Muscle of arm (tissue), 12 donors: ENCODE results near the gene SLC3A2. TPM values are rescaled to one million over a fixed set of nuclear protein-coding genes. Genes with fewer than 3 reads are reported as not detected.
"Not testable (repeated sequence)": the region's sequence is repeated elsewhere in the genome, so short reads cannot be mapped to it uniquely, and the experiment has no call there.

Experiments
- DNase-seq: peaks from one replicate; pipeline ENCODE4 v3.0.0-alpha.2; 2013
- polyA plus RNA-seq, 12 donors: library from polyadenylated mRNA; unstranded; fragments of 120-200 nt; gene quantifications; one replicate each; pipeline ENCODE4 v1.2.1, GENCODE V29; 2013; ENCODE audit not compliant: insufficient read length in 12 of 12

SLC3A2 gene
- polyA plus RNA-seq, 12 donors, result 32.8 to 132 (median 44.9) TPM; not detected in 1

GRCh38 chr11:62850911-62851806, 29.5 kb upstream of the SLC3A2 start:
- DNase-seq, result no peak

- no peak for DNase-seq
These were observed 28.7 kb upstream of the SLC3A2 start for GRCh38 chr11:62851807-62852522.

GRCh38 chr11:62852523-62853188, 28.0 kb upstream of the SLC3A2 start:
- DNase-seq, result no peak

- no peak for DNase-seq
These were observed 27.3 kb upstream of the SLC3A2 start for GRCh38 chr11:62853279-62853965.

GRCh38 chr11:62854013-62854824, 26.5 kb upstream of the SLC3A2 start:
- DNase-seq, result no peak

- DNase-seq, result no peak
These were observed 25.7 kb upstream of the SLC3A2 start for GRCh38 chr11:62854825-62855570.

- DNase-seq, result peak; percentile 98
These were observed 24.9 kb upstream of the SLC3A2 start for GRCh38 chr11:62855571-62856332.

- DNase-seq, result no peak
These were observed 24.3 kb upstream of the SLC3A2 start for GRCh38 chr11:62856333-62856895.

GRCh38 chr11:62857541-62857982, 23.1 kb upstream of the SLC3A2 start:
- no peak for DNase-seq

GRCh38 chr11:62858201-62858600, 22.5 kb upstream of the SLC3A2 start:
- DNase-seq, result no peak

GRCh38 chr11:62859281-62859703, 21.4 kb upstream of the SLC3A2 start:
- not testable (repeated sequence) for DNase-seq

- no peak for DNase-seq
These were observed 19.7 kb upstream of the SLC3A2 start for GRCh38 chr11:62860835-62861563.

GRCh38 chr11:62861564-62862192, 19.0 kb upstream of the SLC3A2 start:
- DNase-seq, result not testable (repeated sequence)

- no peak for DNase-seq
These were observed 16.9 kb upstream of the SLC3A2 start for GRCh38 chr11:62863687-62864335.

- no peak for DNase-seq
These were observed 15.1 kb upstream of the SLC3A2 start for GRCh38 chr11:62865635-62866034.

- no peak for DNase-seq
These were observed 5.8 kb upstream of the SLC3A2 start for GRCh38 chr11:62874851-62875250.
